Measurements from ENCODE around the gene ARID4B. TPM values are rescaled to one million over a fixed set of nuclear protein-coding genes. Genes with fewer than 3 reads are reported as not detected.

Gene ARID4B
- total RNA-seq, 1 experiment from 2014 or later, result 48.7 TPM

GRCh38 chr1:235290740-235291502 is 37.1 kb downstream of the ARID4B start:
- no peaks in the 10 kb centered on the region for H3K27me3 Mint-ChIP-seq (ENCODE audit: insufficient read depth, unreplicated experiment)
- CTCF ChIA-PET, result interaction anchor here (1.1 kb wide), 1 partner anchor 126 kb away, joined by 4 read pairs; no protein-coding TSS in a partner anchor
- peaks cover 32% of the 10 kb centered on the region for H3K4me1 Mint-ChIP-seq (ENCODE audit: insufficient read depth, unreplicated experiment)
- no peak overlapping the region for H3K4me3 Mint-ChIP-seq (ENCODE audit: unreplicated experiment)
- DNase-seq (ENCODE audit: unreplicated experiment), result no peak
- POLR2A ChIA-PET, result interaction anchor here (0.6 to 1.0 kb wide), 4 partner anchors 18 to 131 kb away, joined by 3 read pairs; no protein-coding TSS in a partner anchor
- intact Hi-C loops (cut with micrococcal nuclease), result no loop called here
- TF ChIP-seq CTCF (IDR thresholded peaks at IDR 0.05; ENCODE audit: unreplicated experiment), result no peak
- H3K36me3 Mint-ChIP-seq (ENCODE audit: insufficient read depth, unreplicated experiment), result no peaks in the 10 kb centered on the region
- H3K27ac Mint-ChIP-seq (ENCODE audit: low read depth, unreplicated experiment), result no peak overlapping the region
- H3K9me3 Mint-ChIP-seq (ENCODE audit: unreplicated experiment), result no peaks in the 10 kb centered on the region
- BruUV-seq (replicated peaks), result no TSS peak

- Mint-ChIP-seq H3K9me3 (ENCODE audit: unreplicated experiment) (no peaks in the 10 kb centered on the region), H3K27ac (ENCODE audit: low read depth, unreplicated experiment) (no peak overlapping the region), H3K4me1 (ENCODE audit: insufficient read depth, unreplicated experiment) (peaks cover 37% of the 10 kb centered on the region), H3K27me3 (ENCODE audit: insufficient read depth, unreplicated experiment) (no peaks in the 10 kb centered on the region), H3K36me3 (ENCODE audit: insufficient read depth, unreplicated experiment) (no peaks in the 10 kb centered on the region), H3K4me3 (ENCODE audit: unreplicated experiment) (no peak overlapping the region)
- ChIA-PET CTCF (interaction anchor here (0.8 to 1.1 kb wide), 2 partner anchors 127 kb away, joined by 3 to 4 read pairs; no protein-coding TSS in a partner anchor), POLR2A (interaction anchor here (0.6 to 0.9 kb wide), 3 partner anchors 25 to 132 kb away, joined by 3 read pairs; no protein-coding TSS in a partner anchor)
- intact Hi-C loops (cut with micrococcal nuclease), result no loop called here
- BruUV-seq (replicated peaks), result no TSS peak
- no peak for DNase-seq (ENCODE audit: unreplicated experiment)
- TF ChIP-seq CTCF (IDR thresholded peaks at IDR 0.05; ENCODE audit: unreplicated experiment), result no peak
Measured at GRCh38 chr1:235289859-235290739, 37.9 kb downstream of the ARID4B start.

- no TSS peak for BruUV-seq (replicated peaks)
- ChIA-PET POLR2A (interaction anchor here (1.2 to 1.7 kb wide), 2 partner anchors 27 to 40 kb away, joined by 3 to 6 read pairs; no protein-coding TSS in a partner anchor), CTCF (interaction anchor here (0.7 to 1.0 kb wide), 2 partner anchors 8 to 11 kb away, joined by 3 to 5 read pairs; no protein-coding TSS in a partner anchor)
- no peak overlapping the region for H3K4me3 Mint-ChIP-seq (ENCODE audit: unreplicated experiment)
- no peak for DNase-seq (ENCODE audit: unreplicated experiment)
- intact Hi-C loops (cut with micrococcal nuclease), result no loop called here
- H3K27ac Mint-ChIP-seq (ENCODE audit: low read depth, unreplicated experiment), result no peak overlapping the region
- peaks cover 32% of the 10 kb centered on the region for H3K4me1 Mint-ChIP-seq (ENCODE audit: insufficient read depth, unreplicated experiment)
- no peaks in the 10 kb centered on the region for H3K27me3 Mint-ChIP-seq (ENCODE audit: insufficient read depth, unreplicated experiment)
- no peaks in the 10 kb centered on the region for H3K36me3 Mint-ChIP-seq (ENCODE audit: insufficient read depth, unreplicated experiment)
- TF ChIP-seq CTCF (IDR thresholded peaks at IDR 0.05; ENCODE audit: unreplicated experiment), result no peak
- H3K9me3 Mint-ChIP-seq (ENCODE audit: unreplicated experiment), result no peaks in the 10 kb centered on the region
Measured at GRCh38 chr1:235287208-235287882, 40.6 kb downstream of the ARID4B start.

Data from MCF 10A (cell line).